DLD1 (cell line): ENCODE data around the gene BMAL2.

Experiments used
- in situ Hi-C: cut with HindIII; loops from 2 replicates; pipeline ENCODE4 v1.10.0; 2017; ENCODE audit warnings: low sequenced_read_pairs

The BMAL2 gene

GRCh38 chr12:27319409-27319808 is 13.2 kb upstream of the BMAL2 start:
- in situ Hi-C loops: no loop called here

DNA sequence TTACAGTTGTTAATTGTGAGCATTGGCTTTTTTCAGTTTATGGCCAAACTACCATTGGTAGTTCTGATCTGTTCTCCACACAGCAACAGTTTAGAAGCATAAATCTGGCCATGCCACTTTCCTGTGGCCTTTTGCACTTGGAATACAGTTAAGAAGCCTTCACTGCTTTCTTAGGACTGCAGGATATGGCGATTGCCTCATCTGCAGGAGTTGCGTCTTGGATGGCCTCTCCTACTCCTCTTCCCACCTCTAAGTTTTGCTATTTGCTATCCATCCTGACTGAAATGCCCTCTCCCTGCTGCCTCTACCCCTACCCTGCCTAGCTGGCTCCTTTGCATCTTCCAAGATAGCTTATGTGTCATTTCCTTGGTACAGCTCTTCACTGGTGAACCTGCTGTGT is 12.8 kb upstream of the BMAL2 start:
- in situ Hi-C loops: no loop called here

DNA sequence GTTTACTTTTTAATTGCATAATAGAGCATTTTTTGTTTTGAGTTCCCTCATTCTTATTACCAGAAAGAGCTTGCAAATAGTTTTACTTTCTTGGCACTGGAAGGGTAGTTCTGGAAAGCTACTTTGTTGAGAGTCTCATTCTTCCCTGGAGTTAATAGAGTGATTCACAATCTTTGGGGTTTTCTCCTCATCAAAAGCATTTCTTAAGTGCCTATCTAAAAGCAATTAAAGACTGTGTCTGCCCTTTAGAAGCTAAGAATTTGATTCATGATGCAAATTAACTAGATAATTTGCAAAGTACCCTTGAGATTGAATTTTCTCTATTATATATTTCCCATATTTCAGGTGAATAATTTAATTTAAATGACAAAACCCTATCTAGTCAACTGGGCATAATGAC is 8.1 kb upstream of the BMAL2 start:
- in situ Hi-C loops: no loop called here

- in situ Hi-C loops: no loop called here
Observed at GRCh38 chr12:27330846-27331245, 1.8 kb upstream of the BMAL2 start.

GRCh38 chr12:27331291-27331926 is 1.2 kb upstream of the BMAL2 start:
- in situ Hi-C loops: no loop called here

GRCh38 chr12:27331927-27332324 is 710 bp upstream of the BMAL2 start:
- in situ Hi-C loops: no loop called here

GRCh38 chr12:27332407-27332713 is 276 bp upstream of the BMAL2 start:
- in situ Hi-C loops: no loop called here

GRCh38 chr12:27333403-27334009 is 870 bp downstream of the BMAL2 start:
- in situ Hi-C loops: no loop called here

- in situ Hi-C loops: no loop called here
Observed at GRCh38 chr12:27334042-27334720, 1.5 kb downstream of the BMAL2 start.

DNA sequence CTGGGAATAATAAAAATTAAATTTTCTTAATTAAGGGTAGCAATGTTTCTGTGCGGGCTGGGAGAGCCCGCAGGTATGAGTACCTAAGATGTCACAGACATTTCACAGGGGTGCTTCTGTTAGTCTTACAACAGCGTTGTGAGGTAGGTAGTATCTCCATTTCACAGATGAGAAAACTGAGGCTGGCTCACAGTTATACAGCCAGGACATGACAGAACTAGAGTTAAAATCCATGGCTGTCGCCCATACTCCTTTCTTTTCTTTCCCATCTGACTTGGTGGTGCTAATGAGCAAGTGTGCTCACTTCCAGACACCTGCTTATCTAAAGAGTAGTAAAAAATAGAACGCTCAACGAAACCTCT is 2.1 kb downstream of the BMAL2 start:
- in situ Hi-C loops: no loop called here

DNA sequence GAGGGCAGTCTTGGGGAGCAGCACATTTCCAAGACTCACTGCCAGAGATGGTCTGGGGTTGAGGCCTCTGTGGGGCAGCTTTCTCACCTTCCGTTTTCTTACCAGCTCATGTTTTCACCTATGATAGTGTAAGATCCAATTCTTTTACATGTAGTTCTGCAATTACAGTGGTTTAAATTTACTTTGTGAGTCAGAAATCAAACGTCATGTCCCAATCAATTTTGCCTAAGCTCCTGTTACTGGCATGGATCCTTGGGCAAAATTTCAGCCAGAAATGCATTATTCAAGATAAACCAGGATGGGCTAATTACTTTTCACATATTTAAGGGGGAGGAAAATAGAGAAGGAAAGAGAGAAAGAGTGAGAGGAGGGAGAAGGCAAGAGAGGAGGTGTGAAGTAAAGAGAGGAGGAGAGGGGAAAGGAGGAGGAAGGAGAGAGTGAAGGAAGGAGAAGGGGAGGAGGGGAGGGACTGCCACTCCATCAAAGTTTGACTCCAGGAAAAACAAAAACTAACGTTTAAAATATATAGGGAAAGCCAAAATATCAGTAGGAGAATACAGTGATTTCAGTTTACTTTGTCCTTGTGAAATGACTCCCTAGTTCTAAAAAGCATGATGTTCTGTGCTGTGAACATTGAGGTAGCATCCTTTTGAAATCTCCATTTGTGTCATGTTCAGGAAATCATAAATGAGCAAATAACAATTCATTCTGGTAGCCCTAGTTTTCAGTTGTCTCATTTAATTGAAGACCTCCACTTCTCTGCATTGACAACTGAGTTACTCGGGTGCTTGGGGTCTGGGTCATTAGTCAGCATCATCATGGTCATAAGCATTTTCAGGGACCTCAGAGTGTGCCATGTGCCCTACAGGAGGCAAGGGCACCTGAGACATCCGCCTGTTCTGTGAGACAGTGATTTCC is 3.0 kb downstream of the BMAL2 start:
- in situ Hi-C loops: no loop called here

DNA sequence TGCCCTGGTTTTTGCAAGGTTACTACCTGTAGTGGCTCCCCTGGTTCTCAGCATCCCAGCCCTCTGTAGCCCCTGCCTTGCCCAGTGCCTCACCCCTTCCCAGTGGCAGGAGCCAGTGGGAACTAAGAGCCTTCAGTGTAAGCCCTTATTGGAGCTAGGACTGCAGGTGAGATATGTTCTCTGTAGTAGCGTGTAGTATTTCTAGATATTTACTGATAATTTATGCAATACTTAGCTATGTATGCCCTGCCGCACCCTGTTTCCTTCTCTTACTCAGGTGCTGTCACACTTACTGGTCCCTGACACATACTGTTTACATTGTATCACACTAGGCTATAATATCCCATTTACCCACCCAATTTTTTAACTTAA is 3.6 kb downstream of the BMAL2 start:
- in situ Hi-C loops: no loop called here

GRCh38 chr12:27337376-27337775 is 4.7 kb downstream of the BMAL2 start:
- in situ Hi-C loops: no loop called here

DNA sequence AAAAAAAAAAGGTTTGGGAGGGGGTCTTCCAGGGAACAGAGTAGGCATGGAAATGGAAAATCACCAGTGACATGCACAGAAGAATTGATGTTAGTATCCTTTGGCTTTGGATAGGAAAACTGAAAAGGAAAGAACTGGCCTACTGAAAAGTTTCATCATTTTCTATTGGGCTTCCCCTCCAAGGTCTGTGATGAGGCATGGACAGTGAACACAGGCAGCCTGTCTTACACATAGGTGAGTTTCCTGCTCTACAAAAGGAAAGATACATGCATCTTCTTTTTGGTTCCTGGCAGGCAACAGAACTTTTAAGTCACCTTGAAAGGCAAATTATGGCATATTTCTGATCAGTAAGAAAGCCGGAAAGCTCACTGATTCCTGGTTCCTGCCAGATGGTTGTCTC is 5.8 kb downstream of the BMAL2 start:
- in situ Hi-C loops: no loop called here

DNA sequence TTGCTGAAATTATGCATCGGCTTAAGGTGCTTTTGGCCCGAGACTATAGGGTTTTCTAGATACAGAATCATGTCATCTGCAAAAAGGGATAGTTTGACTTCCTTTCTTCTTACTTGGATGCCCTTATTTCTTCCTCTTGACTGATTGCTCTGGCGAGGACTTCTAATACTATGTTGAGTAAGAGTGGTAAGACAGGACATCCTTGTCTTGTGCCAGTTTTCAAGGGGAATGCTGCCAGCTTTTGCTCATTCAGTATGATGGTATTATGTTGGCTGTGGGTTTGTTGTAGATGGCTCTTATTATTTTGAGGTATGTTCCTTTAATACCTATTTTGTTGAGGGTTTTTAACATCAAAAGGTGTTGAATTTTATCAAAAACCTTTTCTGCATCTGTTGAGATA is 8.3 kb downstream of the BMAL2 start:
- in situ Hi-C loops: no loop called here

- in situ Hi-C loops: no loop called here
Observed at GRCh38 chr12:27342536-27342935, 9.9 kb downstream of the BMAL2 start.

GRCh38 chr12:27343255-27344000 is 10.8 kb downstream of the BMAL2 start:
- in situ Hi-C loops: no loop called here

GRCh38 chr12:27344246-27344645 is 11.6 kb downstream of the BMAL2 start:
- in situ Hi-C loops: no loop called here

GRCh38 chr12:27344760-27345159 is 12.1 kb downstream of the BMAL2 start:
- in situ Hi-C loops: no loop called here

DNA sequence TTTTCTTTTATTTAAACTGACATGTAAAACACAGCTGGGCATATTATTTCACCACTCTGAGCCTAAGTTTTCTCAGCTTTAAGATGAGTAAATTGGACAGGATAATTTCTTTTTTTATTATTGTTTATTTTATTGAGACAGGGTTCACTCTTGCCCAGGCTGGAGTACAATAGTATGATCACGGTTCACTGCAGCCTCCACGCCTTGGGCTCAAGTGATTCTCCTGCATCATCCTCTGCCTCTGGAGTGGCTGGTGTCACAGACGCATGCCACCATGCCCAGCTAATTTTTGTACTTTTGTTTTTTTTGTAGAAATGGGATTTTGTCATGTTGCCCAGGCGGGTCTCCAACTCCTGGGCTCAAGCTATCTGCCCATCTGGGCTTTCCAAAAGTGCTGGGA is 12.7 kb downstream of the BMAL2 start:
- in situ Hi-C loops: no loop called here

DNA sequence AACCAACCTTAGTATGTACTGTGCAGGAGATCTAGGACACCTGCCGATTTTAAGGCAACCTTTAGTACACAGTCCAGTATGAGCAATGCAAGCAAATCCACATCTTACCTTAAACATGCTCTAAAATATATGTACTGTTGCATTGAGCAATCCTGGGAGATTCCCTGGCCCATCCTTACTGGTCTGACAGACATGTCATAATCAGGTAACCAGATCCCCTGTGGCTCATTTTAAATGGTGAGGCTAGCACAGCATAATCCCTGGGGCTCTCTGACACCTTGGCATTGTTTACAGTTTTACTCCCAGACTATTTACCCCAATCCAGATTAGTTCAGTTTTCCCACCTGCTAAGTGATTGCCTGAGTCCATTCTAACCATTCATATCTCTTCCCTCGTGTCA is 15.1 kb downstream of the BMAL2 start:
- in situ Hi-C loops: no loop called here
